GM10266 (cell line): ENCODE results near the gene CRTC2.

Source experiments
- DNase-seq: peaks from one replicate; pipeline ENCODE4 v3.0.0; 2012; ENCODE audit errors: extremely low spot score
- CTCF ChIP-seq: IDR thresholded peaks from 2 replicates; pipeline ENCODE4 v1.5.1; 2012; ENCODE audit warnings: mild to moderate bottlenecking, low read depth; ENCODE audit not compliant: control insufficient read depth, insufficient read depth; ENCODE audit errors: missing control alignments

CRTC2 gene

GRCh38 chr1:153939476-153939875 lies 18.9 kb downstream of the CRTC2 start:
- TF ChIP-seq CTCF, result no peak

GRCh38 chr1:153938996-153939395 lies 19.4 kb downstream of the CRTC2 start:
- no peak for DNase-seq
- no peak for TF ChIP-seq CTCF

More at GRCh38 chr1:153939476-153939875, 18.9 kb downstream of the CRTC2 start:
- no peak for DNase-seq

- TF ChIP-seq CTCF, result no peak
- DNase-seq, result no peak
Measured at GRCh38 chr1:153937331-153937730, 21.1 kb downstream of the CRTC2 start.

- DNase-seq, result no peak
- TF ChIP-seq CTCF, result no peak
Measured at GRCh38 chr1:153936011-153936802, 22.2 kb downstream of the CRTC2 start.

GRCh38 chr1:153934746-153935145 lies 23.7 kb downstream of the CRTC2 start:
- no peak for DNase-seq
- TF ChIP-seq CTCF, result no peak

- no peak for TF ChIP-seq CTCF
- DNase-seq, result no peak
Measured at GRCh38 chr1:153933955-153934354, 24.5 kb downstream of the CRTC2 start.

GRCh38 chr1:153933430-153933829 lies 25.0 kb downstream of the CRTC2 start:
- TF ChIP-seq CTCF, result no peak
- no peak for DNase-seq
